Panc1 (cell line): Measurements from ENCODE around the gene INPPL1.

Source experiments
- CTCF ChIP-seq: fragments of 450-650 bp; IDR thresholded peaks from 2 replicates; pipeline ENCODE4 v1.5.1; 2017; ENCODE audit warnings: mild to moderate bottlenecking
- POLR2AphosphoS5 ChIP-seq: IDR thresholded peaks from 2 replicates; pipeline ENCODE4 v1.6.1; 2012; ENCODE audit warnings: mild to moderate bottlenecking, low read depth, low read length, moderate library complexity

- TF ChIP-seq CTCF = no peak
- no peak for TF ChIP-seq POLR2AphosphoS5
These were observed 38.8 kb downstream of the INPPL1 start for GRCh38 chr11:72263361-72263760.
